HG02588 (cell line): ENCODE results near the gene HLA-DPB1.
A peak's percentile ranks its signal among the peaks of the same experiment; 100 is the strongest.

Source experiments
- ATAC-seq: cut with Tn5 transposase; IDR thresholded peaks from one replicate; pipeline ENCODE4 v1.9.1; 2021; ENCODE audit warnings: mild to moderate bottlenecking, moderate library complexity; ENCODE audit not compliant: unreplicated experiment

Gene HLA-DPB1

GRCh38 chr6:33070909-33071308 is 4.9 kb upstream of the HLA-DPB1 start:
- no peak for ATAC-seq

DNA sequence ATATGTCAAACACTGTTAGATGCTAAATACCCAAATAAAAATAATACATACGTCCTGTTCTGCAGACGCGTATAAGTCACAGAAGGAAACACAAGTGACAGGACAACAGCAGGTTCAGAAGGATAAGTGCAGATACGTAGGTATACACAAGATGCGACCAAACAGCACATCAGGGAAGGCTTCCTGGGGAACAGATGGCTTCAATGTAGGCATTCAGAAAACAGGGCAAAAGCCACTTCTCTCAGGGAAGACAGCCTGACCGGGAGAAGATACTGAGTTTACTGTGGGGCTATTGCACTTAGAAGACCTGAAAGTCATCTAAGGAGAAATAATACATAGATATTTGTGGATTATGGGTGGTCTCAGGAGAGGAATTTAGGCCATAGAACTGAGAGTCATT is 4.2 kb upstream of the HLA-DPB1 start:
- no peak for ATAC-seq

- no peak for ATAC-seq
These were observed 3.2 kb upstream of the HLA-DPB1 start for GRCh38 chr6:33072508-33073100.

DNA sequence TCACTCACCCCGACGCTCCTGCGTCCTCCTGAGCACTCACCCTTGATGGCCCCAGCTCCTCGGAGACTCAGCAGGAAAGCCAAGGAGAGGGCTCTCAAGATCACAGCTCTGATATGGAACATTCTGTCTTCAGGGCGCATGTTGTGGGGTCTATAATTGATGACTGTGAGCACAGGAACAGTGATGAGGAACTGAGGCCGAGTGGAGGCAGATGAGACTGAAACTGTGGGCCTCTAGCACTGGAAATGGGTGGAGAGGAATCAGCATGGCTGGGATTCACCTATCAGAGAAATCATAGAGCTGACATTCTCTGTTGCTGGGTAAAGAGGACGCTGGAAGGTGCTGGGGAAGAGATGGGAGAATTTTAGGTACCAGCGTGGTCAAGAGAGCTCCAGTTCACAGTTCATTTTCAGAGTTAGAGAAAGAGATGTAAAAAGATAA is 2.3 kb upstream of the HLA-DPB1 start, which contains the start of gene HLA-DPA1:
TSS of gene HLA-DPA1 (minus strand) at position 219 of the 441 bp plus-strand sequence.
- peak; percentile 68 for ATAC-seq

- peak; percentile 6 for ATAC-seq
These were observed 602 bp upstream of the HLA-DPB1 start for GRCh38 chr6:33075208-33075567.

- ATAC-seq, result no peak
These were observed 680 bp downstream of the HLA-DPB1 start for GRCh38 chr6:33076406-33076934.

GRCh38 chr6:33077908-33078307 is 2.1 kb downstream of the HLA-DPB1 start:
- ATAC-seq, result no peak

- ATAC-seq, result no peak
These were observed 2.7 kb downstream of the HLA-DPB1 start for GRCh38 chr6:33078442-33078841.

DNA sequence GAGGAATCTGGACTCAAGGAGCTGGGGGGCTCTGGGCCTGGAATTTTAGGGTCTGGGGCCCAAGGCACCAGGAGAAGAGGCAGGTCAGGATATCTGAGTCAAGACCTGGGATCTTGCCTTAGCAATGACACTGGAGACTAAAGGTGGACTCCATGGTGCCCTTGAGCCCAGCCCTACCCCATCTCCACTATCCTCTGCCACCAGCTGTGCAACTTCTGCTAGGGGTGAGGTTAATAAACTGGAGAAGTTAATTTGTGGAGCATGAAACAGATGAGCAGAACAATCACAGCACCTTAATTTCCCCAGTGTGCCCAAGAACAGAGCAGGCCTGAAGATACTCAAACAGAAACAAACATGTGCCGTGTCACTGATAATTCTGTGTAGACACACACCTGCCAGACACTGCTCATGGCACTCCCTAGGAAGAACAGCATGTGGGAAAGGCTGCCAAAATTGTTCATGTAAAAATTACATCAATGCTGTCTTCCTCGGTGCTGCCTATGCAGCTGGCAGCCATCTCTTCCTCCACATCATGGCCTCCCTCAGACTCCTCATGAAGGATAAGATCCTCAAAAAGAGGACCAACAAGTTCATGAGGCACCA is 3.2 kb downstream of the HLA-DPB1 start:
- ATAC-seq, result no peak

GRCh38 chr6:33079580-33079979 is 3.8 kb downstream of the HLA-DPB1 start:
- no peak for ATAC-seq

DNA sequence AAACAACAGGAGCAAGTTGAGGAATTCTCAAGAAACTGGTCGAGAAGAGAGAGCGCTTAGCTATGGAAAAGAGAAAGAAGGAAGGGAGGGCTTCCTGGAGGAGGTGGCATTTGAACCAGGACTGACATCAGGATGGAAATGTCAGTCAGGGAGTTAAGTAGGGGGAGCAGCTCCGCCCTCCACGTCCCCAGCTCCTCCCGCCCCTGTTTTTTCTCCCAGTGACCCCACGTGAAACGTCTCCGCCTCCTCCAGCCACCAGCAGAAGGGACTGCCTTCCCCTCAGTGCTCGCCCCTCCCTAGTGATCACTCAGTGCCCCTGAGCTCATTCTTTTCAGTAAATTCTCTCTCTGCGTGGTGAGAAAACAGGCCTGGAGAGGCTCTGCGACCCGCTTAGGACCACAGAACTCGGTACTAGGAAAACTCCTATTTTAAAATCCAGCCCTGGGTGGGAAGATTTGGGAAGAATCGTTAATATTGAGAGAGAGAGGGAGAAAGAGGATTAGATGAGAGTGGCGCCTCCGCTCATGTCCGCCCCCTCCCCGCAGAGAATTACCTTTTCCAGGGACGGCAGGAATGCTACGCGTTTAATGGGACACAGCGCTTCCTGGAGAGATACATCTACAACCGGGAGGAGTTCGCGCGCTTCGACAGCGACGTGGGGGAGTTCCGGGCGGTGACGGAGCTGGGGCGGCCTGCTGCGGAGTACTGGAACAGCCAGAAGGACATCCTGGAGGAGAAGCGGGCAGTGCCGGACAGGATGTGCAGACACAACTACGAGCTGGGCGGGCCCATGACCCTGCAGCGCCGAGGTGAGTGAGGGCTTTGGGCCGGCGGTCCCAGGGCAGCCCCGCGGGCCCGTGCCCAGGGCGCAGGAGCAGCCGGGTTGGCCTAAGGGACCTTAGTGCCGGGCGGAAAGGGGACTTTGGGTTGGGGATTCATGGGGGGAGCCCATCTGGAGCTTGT is 4.6 kb downstream of the HLA-DPB1 start:
- no peak for ATAC-seq

DNA sequence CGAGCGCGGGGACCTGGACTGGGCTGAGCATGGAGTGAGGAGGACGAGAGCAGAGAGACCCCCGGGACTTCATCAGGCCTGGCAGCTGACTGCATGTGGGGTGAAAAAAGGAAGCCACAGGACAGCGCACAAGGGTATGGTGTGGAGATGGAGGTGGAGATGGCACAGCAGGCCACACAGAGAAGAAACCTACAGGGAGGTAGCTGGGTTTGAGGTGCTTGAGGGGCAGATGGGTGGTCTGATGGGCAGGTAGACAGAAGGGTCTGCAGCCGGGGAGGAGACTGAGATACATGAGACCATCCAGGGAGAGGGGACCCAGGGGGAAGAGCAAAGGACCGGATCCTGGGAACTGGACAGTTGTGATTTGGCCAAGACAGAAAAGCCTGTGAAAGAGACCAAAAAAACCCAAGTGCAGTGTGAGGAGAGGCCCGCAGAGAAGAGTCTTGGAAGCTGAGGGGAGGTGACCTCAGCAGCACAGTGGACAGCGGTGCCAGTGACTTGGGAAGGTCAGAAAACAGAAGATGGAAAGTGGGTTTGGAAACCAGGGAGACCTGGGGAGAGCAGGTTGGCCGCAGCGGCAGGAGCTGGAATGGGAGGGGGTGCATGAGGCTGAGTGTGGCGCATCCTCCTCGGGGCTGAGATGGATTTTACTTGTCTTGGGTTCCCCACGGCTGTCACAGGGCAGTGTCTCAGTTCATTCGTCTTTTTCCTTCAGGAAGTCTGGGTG is 5.5 kb downstream of the HLA-DPB1 start:
- no peak for ATAC-seq

DNA sequence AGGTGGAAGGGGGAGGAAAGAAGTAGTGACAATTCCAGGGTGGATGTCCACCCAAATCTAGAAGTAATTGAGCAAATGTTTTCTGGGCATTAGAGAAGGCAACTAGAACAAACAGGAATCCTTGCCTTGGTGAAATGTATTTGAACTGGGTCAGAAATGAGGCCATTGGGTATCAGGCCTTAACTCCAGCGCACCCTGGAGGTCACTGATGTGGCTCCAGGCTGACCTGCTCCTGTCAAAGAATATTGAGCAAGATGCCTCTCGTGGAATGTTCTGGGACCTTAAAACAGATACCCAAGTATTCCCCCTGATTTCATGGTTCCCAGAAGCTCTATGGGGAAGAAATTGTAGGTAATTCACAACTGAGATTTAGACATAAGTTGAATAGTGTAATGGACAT is 6.9 kb downstream of the HLA-DPB1 start:
- ATAC-seq, result no peak

- ATAC-seq, result no peak
These were observed 9.8 kb downstream of the HLA-DPB1 start for GRCh38 chr6:33085627-33086026.

GRCh38 chr6:33088258-33088930 is 12.6 kb downstream of the HLA-DPB1 start:
- no peak for ATAC-seq

- no peak for ATAC-seq
These were observed 13.3 kb downstream of the HLA-DPB1 start for GRCh38 chr6:33088931-33089620.

DNA sequence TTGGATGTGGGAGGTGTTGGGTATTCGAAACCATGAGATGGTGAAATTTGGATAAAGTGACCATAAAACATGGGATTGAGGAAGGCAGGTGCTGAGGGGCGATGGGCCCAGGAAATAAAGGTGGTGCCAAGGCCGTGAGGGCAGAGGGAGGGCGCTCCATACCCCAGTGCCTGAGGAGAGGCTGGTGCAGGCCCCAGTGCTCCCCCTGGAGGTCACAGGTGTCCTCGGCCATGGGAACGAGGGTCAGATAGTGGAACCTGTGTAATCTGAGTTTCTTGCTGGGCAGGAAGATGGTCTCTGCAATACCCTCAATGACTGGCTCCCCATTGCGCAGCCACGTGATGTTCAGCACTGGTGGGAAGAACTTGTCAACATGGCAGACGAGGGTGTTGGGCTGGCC is 16.2 kb downstream of the HLA-DPB1 start:
- no peak for ATAC-seq

GRCh38 chr6:33092385-33092784 is 16.6 kb downstream of the HLA-DPB1 start:
- no peak for ATAC-seq

DNA sequence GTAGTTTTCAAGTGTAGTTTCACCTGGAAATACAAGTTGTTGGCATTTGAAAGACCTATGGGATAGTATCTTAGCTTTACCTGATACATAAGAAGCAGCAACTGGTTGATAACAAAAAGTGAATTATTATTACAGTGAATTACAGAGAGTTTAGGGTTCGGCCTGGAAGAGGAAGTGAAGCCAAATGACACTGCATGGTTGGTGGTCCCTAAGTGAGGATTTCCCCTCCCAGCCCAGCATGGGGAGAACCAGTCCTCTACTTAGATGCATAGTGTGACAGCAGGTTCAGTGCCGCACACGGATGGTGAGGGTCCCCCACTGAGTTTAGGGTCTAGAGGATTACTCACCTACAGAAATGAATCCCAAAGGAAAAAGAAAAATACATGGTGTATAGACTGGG is 18.1 kb downstream of the HLA-DPB1 start:
- ATAC-seq, result no peak

DNA sequence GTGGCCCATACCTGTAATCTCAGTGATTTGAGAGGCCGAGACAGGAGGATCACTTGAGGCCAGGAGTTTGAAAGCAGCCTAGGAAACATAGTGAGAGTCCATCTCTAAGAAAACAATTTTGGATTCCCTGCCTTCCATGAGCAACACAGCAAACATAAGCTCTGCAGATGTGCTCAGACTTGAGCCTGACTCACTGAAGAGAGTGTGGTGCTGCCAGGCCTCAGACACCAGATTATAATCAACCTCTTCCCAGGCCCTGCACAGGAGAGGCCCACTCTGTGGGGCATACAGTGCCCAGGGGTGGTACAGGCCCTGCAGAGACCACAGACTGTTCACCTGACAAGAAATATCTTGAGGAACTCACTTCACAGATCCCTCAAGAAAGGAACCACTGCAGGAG is 19.9 kb downstream of the HLA-DPB1 start:
- no peak for ATAC-seq
